Right lobe of liver (tissue), 6 donors: ENCODE results near the gene CPPED1. TPM values are rescaled to one million over a fixed set of nuclear protein-coding genes. Genes with fewer than 3 reads are reported as not detected.
A peak's percentile ranks its signal among the peaks of the same experiment; 100 is the strongest.

Experiments used
- ATAC-seq, 4 donors: fragments of 200-7000 bp; cut with Tn5 transposase; one replicate each; pipeline ENCODE4 v1.9.1; 2020; ENCODE audit warnings: mild to moderate bottlenecking in 4 of 4, moderate library complexity in 4 of 4
- DNase-seq, 3 donors: peaks; one replicate each; pipeline ENCODE4 v3.0.0-alpha.2; 2020
- H3K27ac ChIP-seq, 3 donors: fragments of 200-600 bp; one replicate each; pipeline ENCODE4 v1.8.0; 2022
- H3K27me3 ChIP-seq, 2 donors: fragments of 200-600 bp; one replicate each; pipeline ENCODE4 v1.8.0; 2022
- H3K36me3 ChIP-seq, 4 donors: fragments of 200-600 bp; sonication (generic) in 1 of 4; one replicate each; pipeline versions ENCODE4 v1.5.1 to v1.8.0; 2017 to 2022; ENCODE audit warnings: control low read depth in 1 of 4
- H3K4me1 ChIP-seq, 4 donors: fragments of 200-600 bp; sonication (generic) in 1 of 4; one replicate each; pipeline versions ENCODE4 v1.5.1 to v1.8.0; 2017 to 2022; ENCODE audit warnings: control low read depth in 1 of 4
- H3K4me3 ChIP-seq, 3 donors: fragments of 200-600 bp; one replicate each; pipeline ENCODE4 v1.8.0; 2022
- H3K9me3 ChIP-seq, 4 donors: fragments of 200-600 bp; sonication (generic) in 1 of 4; one replicate each; pipeline versions ENCODE4 v1.5.1 to v1.8.0; 2017 to 2022; ENCODE audit warnings: control low read depth in 1 of 4
- CTCF ChIP-seq, 4 donors: fragments of 200-600 bp in 3 of 4; fragments of 450-650 bp in 1 of 4; IDR thresholded peaks; one replicate each; pipeline versions ENCODE4 v1.5.1 to v1.8.0; 2016 to 2022; ENCODE audit warnings: antibody characterized with exemption in 4 of 4, mild to moderate bottlenecking in 2 of 4
- POLR2A ChIP-seq: fragments of 450-650 bp; IDR thresholded peaks from one replicate; pipeline ENCODE4 v1.6.1; 2017; ENCODE audit warnings: antibody characterized with exemption, mild to moderate bottlenecking
- WGBS: methylation state at CpG from one replicate; pipeline ENCODE4 v1.1.6; 2018; ENCODE audit warnings: low coverage, low lambda C conversion rate; ENCODE audit not compliant: insufficient coverage; ENCODE audit errors: missing lambda C conversion rate; 5-methylcytosine and 5-hydroxymethylcytosine counted together
- intact Hi-C, 2 donors: fragments of 100-400 bp; cut with DNase I; formaldehyde crosslinking; loops; one replicate each; pipeline versions ENCODE4 v1.11.2 to v1.14.1; 2022
- total RNA-seq, 6 experiments: library from RNA; depleted of rRNA in 2 of 6; stranded (reverse); fragments of >200 nt in 2 of 6; fragmentation: NEBNext Ultra II Directional in 3 of 6; extraction: Animal tissue kit (Norgen Biotek cat#: 25700) in 3 of 6; gene quantifications; one replicate each; pipeline versions ENCODE4 v1.1.0 to v1.2.4, GENCODE V29; 2016 to 2023
- donor health status: DM: no; HTN: yes; CAD: no.
- donor health status: DM: no; HTN: no; CAD: no.
- donor health status: DM: no; HTN: no; CAD: no.
- donor health status: DM: no; HTN: yes; CAD: no.
- donor health status: DM: no; HTN: yes; CAD: no.

The CPPED1 gene
- total RNA-seq, 6 experiments from 2014 or later: 24.0 to 41.6 (median 31.0) TPM

GRCh38 chr16:12721841-12722421 is 81.8 kb downstream of the CPPED1 start:
- Histone ChIP-seq H3K4me1 (peaks cover 0 to 10% (median 0%) of the 10 kb centered on the region in 4 donors), H3K9me3 (no peaks in the 10 kb centered on the region), H3K27ac (no peak overlapping the region), H3K27me3 (no peaks in the 10 kb centered on the region), H3K36me3 (no peaks in the 10 kb centered on the region), H3K4me3 (no peak overlapping the region)
- 57% methylated on average over 8 of the region's 9 CpGs for WGBS
- peak; percentile 60 to 82 (median 72) for ATAC-seq
- intact Hi-C loops: no loop called here
- DNase-seq: no peak
- TF ChIP-seq POLR2A: no peak
- no peak for TF ChIP-seq CTCF (IDR thresholded peaks at IDR 0.05)

GRCh38 chr16:12719972-12720371 is 83.7 kb downstream of the CPPED1 start:
- DNase-seq (no peak), ATAC-seq (peak in 2 of 4 donors; percentile 16 to 31)
- WGBS: 89% methylated on average over 1 of the region's 4 CpGs

GRCh38 chr16:12716658-12717057 is 87.0 kb downstream of the CPPED1 start:
- no peak overlapping the region for H3K27ac ChIP-seq
- DNase-seq: peak in 1 of 3 donors; percentile 11
- no peaks in the 10 kb centered on the region for H3K36me3 ChIP-seq
- no peaks in the 10 kb centered on the region for H3K9me3 ChIP-seq
- no peak overlapping the region for H3K4me3 ChIP-seq
- intact Hi-C loops: no loop called here
- H3K4me1 ChIP-seq: peaks cover 0 to 5% (median 0%) of the 10 kb centered on the region in 4 donors
- no peak for ATAC-seq
- TF ChIP-seq CTCF (IDR thresholded peaks at IDR 0.05): no peak
- TF ChIP-seq POLR2A: no peak
- H3K27me3 ChIP-seq: no peaks in the 10 kb centered on the region
- 64% methylated on average over 3 of the region's 3 CpGs for WGBS

More at GRCh38 chr16:12719972-12720371, 83.7 kb downstream of the CPPED1 start:
- Histone ChIP-seq H3K27me3 (no peaks in the 10 kb centered on the region), H3K9me3 (no peaks in the 10 kb centered on the region), H3K4me3 (no peak overlapping the region), H3K27ac (no peak overlapping the region), H3K4me1 (peaks cover 0 to 10% (median 0%) of the 10 kb centered on the region in 4 donors), H3K36me3 (no peaks in the 10 kb centered on the region)
- intact Hi-C loops: no loop called here
- no peak for TF ChIP-seq CTCF (IDR thresholded peaks at IDR 0.05)
- TF ChIP-seq POLR2A: no peak

- no CpG with 5 or more reads among the region's 1 CpG for WGBS
- Histone ChIP-seq H3K27ac (no peak overlapping the region), H3K9me3 (no peaks in the 10 kb centered on the region), H3K36me3 (no peaks in the 10 kb centered on the region), H3K4me1 (peaks cover 0 to 3% (median 0%) of the 10 kb centered on the region in 4 donors), H3K27me3 (no peaks in the 10 kb centered on the region), H3K4me3 (no peak overlapping the region)
- no peak for DNase-seq
- TF ChIP-seq POLR2A: no peak
- TF ChIP-seq CTCF (IDR thresholded peaks at IDR 0.05): no peak
- no peak for ATAC-seq
- intact Hi-C loops: no loop called here
Measured at GRCh38 chr16:12709807-12710206, 93.9 kb downstream of the CPPED1 start.
